HG03439 (cell line): ENCODE measurements around the gene WDR18.

Source experiments
- ATAC-seq: cut with Tn5 transposase; IDR thresholded peaks from one replicate; pipeline ENCODE4 v1.9.1; 2021; ENCODE audit warnings: mild to moderate bottlenecking, moderate library complexity; ENCODE audit not compliant: unreplicated experiment

WDR18 gene

GRCh38 chr19:1040476-1041271 is 56.5 kb downstream of the WDR18 start:
- ATAC-seq: peak; percentile 41

GRCh38 chr19:1041272-1041834 is 57.2 kb downstream of the WDR18 start:
- ATAC-seq: no peak

DNA sequence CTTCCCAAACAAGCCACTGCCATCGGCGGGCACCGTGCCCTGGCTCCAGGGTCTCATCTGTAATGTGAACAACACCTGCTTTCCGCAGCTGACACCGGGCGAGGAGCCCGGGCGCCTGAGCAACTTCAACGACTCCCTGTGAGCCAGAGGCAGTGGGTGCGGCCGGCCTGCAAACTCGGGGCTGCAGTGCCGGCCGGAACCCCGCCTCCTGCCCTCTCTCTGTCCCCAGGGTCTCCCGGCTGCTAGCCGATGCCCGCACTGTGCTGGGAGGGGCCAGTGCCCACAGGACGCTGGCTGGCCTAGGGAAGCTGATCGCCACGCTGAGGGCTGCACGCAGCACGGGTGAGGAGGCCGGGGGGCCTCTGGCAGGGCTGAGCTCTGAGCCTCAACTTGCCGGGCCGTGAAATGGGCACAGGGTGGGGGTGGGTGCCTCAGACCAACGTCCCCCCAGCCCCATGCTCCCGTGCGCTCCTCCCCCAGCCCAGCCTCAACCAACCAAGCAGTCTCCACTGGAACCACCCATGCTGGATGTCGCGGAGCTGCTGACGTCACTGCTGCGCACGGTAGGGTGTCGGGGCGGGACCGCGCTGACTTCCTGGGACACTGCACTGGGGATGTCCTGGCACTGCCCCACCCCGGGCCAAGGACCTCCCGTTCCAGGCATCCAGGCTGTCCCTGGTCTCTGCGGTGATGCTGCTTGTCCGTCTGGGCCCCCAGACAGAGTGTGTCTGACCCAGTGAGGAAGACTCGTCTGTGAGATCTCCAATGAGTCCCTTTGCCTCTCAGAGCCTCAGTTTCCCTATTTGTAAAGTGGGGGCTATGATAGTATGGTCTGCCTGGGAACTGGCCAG is 57.9 kb downstream of the WDR18 start:
- no peak for ATAC-seq

- no peak for ATAC-seq
These were observed 58.8 kb downstream of the WDR18 start for GRCh38 chr19:1042689-1043511.
